ENCODE measurements around the gene WSCD2.

Gene WSCD2

GRCh38 chr12:108273217-108273616 is 144.1 kb downstream of the WSCD2 start:
- DNase-seq, result no peak

GRCh38 chr12:108277613-108278012 is 148.5 kb downstream of the WSCD2 start:
- no peak for DNase-seq

- DNase-seq, result no peak
Measured at GRCh38 chr12:108282160-108282559, 153.1 kb downstream of the WSCD2 start.

- no peak for DNase-seq
Measured at GRCh38 chr12:108282676-108283075, 153.6 kb downstream of the WSCD2 start.

GRCh38 chr12:108284163-108284562 is 155.1 kb downstream of the WSCD2 start:
- DNase-seq, result no peak

GRCh38 chr12:108285016-108285415 is 155.9 kb downstream of the WSCD2 start:
- no peak for DNase-seq

- no peak for DNase-seq
Measured at GRCh38 chr12:108287227-108287626, 158.1 kb downstream of the WSCD2 start.

GRCh38 chr12:108289350-108290161 is 160.5 kb downstream of the WSCD2 start:
- DNase-seq, result no peak

GRCh38 chr12:108295641-108296040 is 166.6 kb downstream of the WSCD2 start:
- no peak for DNase-seq

GRCh38 chr12:108296945-108297344 is 167.9 kb downstream of the WSCD2 start:
- no peak for DNase-seq

GRCh38 chr12:108297424-108297823 is 168.3 kb downstream of the WSCD2 start:
- DNase-seq, result no peak

GRCh38 chr12:108297895-108298760 is 169.0 kb downstream of the WSCD2 start:
- no peak for DNase-seq

- DNase-seq, result no peak
Measured at GRCh38 chr12:108298761-108299275, 169.7 kb downstream of the WSCD2 start.

GRCh38 chr12:108299516-108299915 is 170.4 kb downstream of the WSCD2 start:
- DNase-seq, result no peak
